HepG2 (cell line): ENCODE results near the gene IL4I1. TPM values are rescaled to one million over a fixed set of nuclear protein-coding genes. Genes with fewer than 3 reads are reported as not detected.

Experiments
- AHDC1 ChIP-seq: sonication (generic); formaldehyde crosslinking; IDR thresholded peaks from 2 replicates; pipeline ENCODE4 v1.5.1; 2020; ENCODE audit warnings: mild to moderate bottlenecking, missing genetic modification reagents, borderline replicate concordance
- CHD2 ChIP-seq: IDR thresholded peaks from 2 replicates; pipeline ENCODE4 v1.6.1; 2011; ENCODE audit warnings: low read depth, low read length, improper control_type of control experiment
- FOXM1 ChIP-seq: sonication (generic); formaldehyde crosslinking; IDR thresholded peaks from 2 replicates; pipeline ENCODE4 v1.5.0; 2020; ENCODE audit warnings: missing genetic modification reagents
- HDAC1 ChIP-seq: sonication (generic); formaldehyde crosslinking; IDR thresholded peaks from 2 replicates; pipeline ENCODE4 v1.5.1; 2020; ENCODE audit warnings: mild to moderate bottlenecking, missing genetic modification reagents
- IRX3 ChIP-seq: sonication (generic); formaldehyde crosslinking; IDR thresholded peaks from 2 replicates; pipeline ENCODE4 v1.8.1; 2023; ENCODE audit warnings: mild to moderate bottlenecking, low read depth, missing genetic modification reagents, borderline replicate concordance
- MAFK ChIP-seq, 2 experiments: IDR thresholded peaks in 1 of 2; conservative IDR thresholded peaks in 1 of 2; 2 replicates each; pipeline ENCODE4 v1.6.1; 2011; ENCODE audit warnings: improper control_type of control experiment in 2 of 2, low read length in 2 of 2
- MNT ChIP-seq: fragments of 450-650 bp; IDR thresholded peaks from 2 replicates; pipeline ENCODE4 v1.6.1; 2016
- NR2F6 ChIP-seq, 2 experiments: IDR thresholded peaks; 2 replicates each; pipeline ENCODE4 v1.6.1; 2016; ENCODE audit warnings: antibody characterized with exemption in 1 of 2, mild to moderate bottlenecking in 1 of 2
- PAX8 ChIP-seq: sonication (generic); formaldehyde crosslinking; IDR thresholded peaks from 2 replicates; pipeline ENCODE4 v1.8.0; 2022; ENCODE audit warnings: mild to moderate bottlenecking, missing genetic modification reagents, borderline replicate concordance
- ZFY ChIP-seq: sonication (generic); formaldehyde crosslinking; IDR thresholded peaks from 2 replicates; pipeline ENCODE4 v1.4.0; 2020; ENCODE audit warnings: missing genetic modification reagents
- ZNF251 ChIP-seq: sonication (generic); formaldehyde crosslinking; IDR thresholded peaks from 2 replicates; pipeline ENCODE4 v1.9.0; 2021; ENCODE audit warnings: mild to moderate bottlenecking, missing genetic modification reagents
- ZNF256 ChIP-seq: sonication (generic); formaldehyde crosslinking; conservative IDR thresholded peaks from 2 replicates; pipeline ENCODE4 v1.4.0; 2020; ENCODE audit warnings: missing genetic modification reagents
- ZNF512B ChIP-seq: sonication (generic); formaldehyde crosslinking; IDR thresholded peaks from 2 replicates; pipeline ENCODE4 v1.5.1; 2020; ENCODE audit warnings: missing genetic modification reagents, mild to moderate bottlenecking, borderline replicate concordance
- ZNF574 ChIP-seq: sonication (generic); formaldehyde crosslinking; IDR thresholded peaks from 2 replicates; pipeline ENCODE4 v1.4.0; 2020; ENCODE audit warnings: missing genetic modification reagents
- ZNF740 ChIP-seq: sonication (generic); formaldehyde crosslinking; IDR thresholded peaks from 2 replicates; pipeline ENCODE4 v1.4.0; 2020; ENCODE audit warnings: missing genetic modification reagents
- ZNF891 ChIP-seq: sonication (generic); formaldehyde crosslinking; IDR thresholded peaks from 2 replicates; pipeline ENCODE4 v1.5.0; 2020; ENCODE audit warnings: mild to moderate bottlenecking, missing genetic modification reagents
- polyA plus RNA-seq, 8 experiments: library from polyadenylated mRNA; depleted of rRNA in 3 of 8; stranded (reverse) in 7 of 8; unstranded in 1 of 8; fragments of >200 nt; fragmentation: Illumina TruSeq in 4 of 8; extraction: Trizol in 4 of 8; gene quantifications; 2 replicates each; pipeline versions ENCODE4 v1.2.1 to v1.2.3, GENCODE V29; 2011 to 2016; ENCODE audit warnings: low read depth in 4 of 8, missing spikeins in 1 of 8, mixed read lengths in 1 of 8; ENCODE audit not compliant: insufficient read depth in 1 of 8
- total RNA-seq, 5 experiments: library from RNA; depleted of rRNA; stranded (reverse); fragments of >200 nt; fragmentation: Illumina TruSeq; extraction: Trizol; gene quantifications; 2 replicates each; pipeline ENCODE4 v1.2.3, GENCODE V29; 2016; ENCODE audit warnings: low read depth in 1 of 5

The IL4I1 gene
- total and polyA plus RNA-seq, 2 of the 13 experiments (the other 11 are each of a cell fraction or from before 2014, with no cell fraction given) = not detected

GRCh38 chr19:49929121-49929610, 32.5 kb upstream of the IL4I1 start, which contains the start of the genes ATF5 and NUP62 (continued):
- no peak; the same call in 1 of the 2 replicates for TF ChIP-seq ZNF251
- TF ChIP-seq ZNF256 (CRISPR knock-in tag) = peak; percentile 87; the same call in 1 of the 2 replicates
- TF ChIP-seq MNT = no peak
- TF ChIP-seq NR2F6 (IDR thresholded peaks at IDR 0.05) = no peak
- TF ChIP-seq NR2F6 (CRISPR knock-in tag; IDR thresholded peaks at IDR 0.05) = no peak
- TF ChIP-seq PAX8 = no peak
- peak; percentile 70; the same call in 1 of the 2 replicates for TF ChIP-seq ZNF891 (CRISPR knock-in tag)
- TF ChIP-seq AHDC1 = peak; percentile 63
- TF ChIP-seq ZNF574 = peak; percentile 88
- TF ChIP-seq IRX3 (CRISPR knock-in tag) = peak; percentile 96
- TF ChIP-seq MAFK (conservative IDR thresholded peaks at IDR 0.05 in 1 of 2, IDR thresholded peaks at IDR 0.05 in 1 of 2; ENCODE audit: low read length in 2 of 2) = no peak
- TF ChIP-seq FOXM1 (CRISPR knock-in tag) = no peak
- TF ChIP-seq ZNF512B (CRISPR knock-in tag) = no peak
- TF ChIP-seq CHD2 = peak; percentile 72
- peak; percentile 86 for TF ChIP-seq ZFY (CRISPR knock-in tag)
- TF ChIP-seq HDAC1 (CRISPR knock-in tag) = peak; percentile 86
- TF ChIP-seq ZNF740 (CRISPR knock-in tag) = peak; percentile 77; the same call in 1 of the 2 replicates
